CD4-positive, alpha-beta T cell treated with Interferon gamma for 1 hour (primary cell): ENCODE measurements around the gene NBEAL2.

Experiments
- DNase-seq: peaks from one replicate; pipeline ENCODE4 v3.0.0-alpha.2; 2020

The NBEAL2 gene

DNA sequence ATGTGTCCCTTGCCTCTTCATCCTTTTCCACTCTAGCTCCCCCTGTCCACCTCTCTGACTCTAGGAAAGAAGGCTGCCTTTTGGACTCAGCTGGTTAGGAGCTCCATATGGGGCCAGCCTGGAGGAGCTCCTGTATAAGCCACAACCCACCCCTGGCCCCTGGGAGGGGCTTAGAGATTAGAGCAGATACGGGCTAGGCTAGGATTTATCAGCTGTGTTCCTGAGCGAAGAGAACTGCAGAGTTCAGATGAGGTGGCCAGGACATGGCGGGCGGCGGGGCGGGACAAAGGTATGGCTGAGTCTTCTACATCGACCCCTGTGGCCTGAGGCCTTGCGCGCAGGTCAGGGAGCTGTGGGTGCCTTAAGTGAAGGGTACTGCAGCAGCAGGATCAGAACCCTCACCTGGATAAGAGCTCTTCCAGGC, 7.9 kb downstream of the NBEAL2 start:
- no peak for DNase-seq

DNA sequence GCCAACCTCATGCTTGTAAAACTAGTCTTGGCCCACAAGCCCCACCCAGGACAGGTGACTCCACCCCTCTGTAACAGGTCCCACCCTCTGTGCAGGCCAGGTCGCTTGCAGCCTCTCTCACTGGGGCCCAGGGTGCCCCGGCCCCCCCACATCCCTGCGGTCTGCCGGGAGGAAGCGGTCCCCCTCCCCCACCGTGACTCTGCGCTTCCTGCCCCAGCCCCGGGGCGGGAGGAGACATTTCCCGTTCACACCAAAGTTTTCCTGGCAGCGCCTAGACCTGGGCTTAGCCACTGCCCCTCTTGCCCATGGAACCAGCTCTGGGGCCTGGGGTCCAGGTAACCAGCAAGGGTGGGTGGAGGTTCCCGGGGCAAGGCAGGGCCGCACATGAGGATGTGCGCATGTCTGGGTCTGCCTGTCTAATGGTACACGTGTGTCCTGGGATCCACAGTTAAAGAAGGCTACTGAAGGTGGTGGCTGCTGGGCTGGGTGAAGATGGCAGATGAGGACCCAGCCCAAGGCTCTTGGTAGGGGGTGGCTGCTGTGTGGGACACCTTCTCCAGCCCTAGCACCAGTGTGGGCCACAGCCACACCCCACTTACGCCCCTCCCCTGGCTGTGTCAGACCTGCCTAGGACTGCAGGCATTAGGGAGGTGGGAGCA, 8.4 kb downstream of the NBEAL2 start:
- DNase-seq, result peak; percentile 89

GRCh38 chr3:46988616-46989015, 9.2 kb downstream of the NBEAL2 start:
- DNase-seq, result no peak

- DNase-seq, result no peak
These were observed 9.8 kb downstream of the NBEAL2 start for GRCh38 chr3:46989146-46989810.

DNA sequence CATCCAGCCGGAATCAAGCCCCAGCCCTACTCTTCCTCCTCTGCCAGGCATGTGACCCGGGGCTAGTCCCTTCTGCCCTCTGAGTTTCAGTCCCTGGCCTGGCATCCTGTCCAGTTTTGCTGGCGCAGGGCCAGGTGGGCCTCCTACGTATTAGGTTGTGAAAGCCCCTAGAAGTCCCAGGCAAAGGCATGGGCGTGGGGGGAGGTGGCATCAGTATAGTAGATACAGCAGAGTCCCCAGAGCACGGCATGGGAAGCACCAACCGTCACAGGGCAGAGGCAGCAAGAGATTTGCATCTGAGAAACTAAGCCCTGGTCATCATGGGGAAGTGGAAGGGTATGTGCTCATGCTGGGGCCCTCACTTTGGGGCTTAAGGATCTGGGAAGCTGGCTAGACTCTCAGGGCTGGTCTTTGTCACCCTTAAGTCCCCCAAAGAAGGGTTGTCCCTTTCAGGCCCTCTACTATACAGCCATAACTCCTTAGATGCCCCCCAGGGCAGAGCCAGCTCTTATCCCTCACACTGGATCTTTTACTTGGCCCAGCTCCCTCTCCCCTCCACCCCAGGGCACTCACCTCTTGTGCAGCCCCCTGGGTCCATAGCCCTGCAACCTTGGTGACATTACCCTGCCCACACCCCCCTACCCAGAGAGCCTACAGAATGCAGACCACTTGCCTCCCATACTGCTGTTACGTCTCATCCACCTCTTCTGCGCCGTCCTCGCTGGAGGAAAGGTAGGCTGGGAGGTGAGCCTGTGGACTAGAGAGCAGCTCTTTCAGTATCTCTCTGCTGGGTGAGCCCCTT, 11.3 kb downstream of the NBEAL2 start:
- peak; percentile 55 for DNase-seq

DNA sequence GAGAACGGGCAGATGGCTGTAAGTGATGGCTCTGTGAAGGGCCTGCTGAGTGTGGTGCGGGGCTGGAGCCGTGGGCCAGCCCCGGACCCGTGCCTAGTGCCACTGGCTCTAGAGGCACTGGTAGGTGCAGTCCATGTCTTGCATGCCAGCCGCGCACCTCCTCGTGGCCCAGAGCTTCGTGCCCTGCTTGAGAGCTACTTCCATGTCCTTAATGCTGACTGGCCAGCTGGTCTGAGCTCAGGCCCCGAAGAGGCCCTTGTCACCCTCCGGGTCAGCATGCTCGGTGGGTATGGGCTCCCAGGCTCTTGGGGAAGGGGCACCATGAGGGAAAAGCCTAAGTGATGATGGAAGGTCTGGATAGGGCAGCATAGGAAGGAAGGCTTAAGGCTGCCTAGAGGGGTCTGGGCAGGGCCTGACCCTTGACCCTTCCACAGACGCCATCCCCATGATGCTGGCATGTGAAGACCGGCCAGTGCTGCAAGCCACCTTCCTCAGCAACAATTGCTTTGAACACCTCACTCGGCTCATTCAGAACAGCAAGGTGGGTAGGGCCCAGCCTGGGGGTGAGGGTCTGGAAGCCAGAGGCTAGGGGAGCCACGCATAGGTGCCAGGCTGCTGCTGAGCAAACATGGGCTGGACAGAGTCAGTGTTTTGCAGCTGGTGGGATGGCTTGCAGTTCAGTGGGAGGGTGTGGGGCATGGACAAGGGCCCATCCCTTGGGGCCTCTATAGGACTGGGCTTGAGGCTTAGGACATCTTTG, 12.1 kb downstream of the NBEAL2 start:
- DNase-seq, result no peak

- no peak for DNase-seq
These were observed 12.8 kb downstream of the NBEAL2 start for GRCh38 chr3:46992231-46992630.

GRCh38 chr3:46993292-46993691, 13.8 kb downstream of the NBEAL2 start:
- no peak for DNase-seq

GRCh38 chr3:46993986-46994385, 14.5 kb downstream of the NBEAL2 start:
- DNase-seq, result no peak

GRCh38 chr3:46994801-46995731, 15.6 kb downstream of the NBEAL2 start:
- DNase-seq, result no peak

DNA sequence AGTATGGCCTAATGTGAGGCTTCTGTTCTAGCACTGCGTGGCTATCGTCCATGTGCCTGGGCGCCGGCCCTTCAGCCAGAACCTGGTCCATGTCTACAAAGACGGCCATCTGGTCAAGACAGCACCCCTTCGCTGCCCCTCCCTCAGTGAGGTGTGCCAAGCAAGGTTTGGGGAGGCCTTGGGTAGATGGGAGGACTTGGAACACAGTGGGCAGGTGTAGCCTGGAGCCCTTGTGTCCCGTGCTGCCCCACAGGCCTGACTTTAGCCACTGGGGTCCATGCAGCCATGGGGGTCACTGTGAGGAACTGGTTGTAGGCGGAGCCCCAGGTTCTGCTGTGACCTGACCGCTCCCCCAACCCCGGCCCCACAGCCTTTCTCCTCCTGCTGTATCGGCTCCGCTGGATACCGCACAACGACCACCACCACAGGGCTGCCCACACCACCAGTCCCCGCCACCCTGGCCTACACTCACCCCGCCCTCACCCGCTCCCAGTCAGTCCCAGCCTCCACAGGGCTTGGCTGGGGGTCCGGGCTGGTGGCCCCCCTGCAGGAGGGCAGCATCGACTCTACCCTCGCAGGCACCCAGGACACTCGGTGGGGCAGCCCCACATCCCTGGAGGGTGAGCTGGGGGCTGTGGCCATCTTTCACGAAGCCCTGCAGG, 16.6 kb downstream of the NBEAL2 start:
- DNase-seq, result no peak

DNA sequence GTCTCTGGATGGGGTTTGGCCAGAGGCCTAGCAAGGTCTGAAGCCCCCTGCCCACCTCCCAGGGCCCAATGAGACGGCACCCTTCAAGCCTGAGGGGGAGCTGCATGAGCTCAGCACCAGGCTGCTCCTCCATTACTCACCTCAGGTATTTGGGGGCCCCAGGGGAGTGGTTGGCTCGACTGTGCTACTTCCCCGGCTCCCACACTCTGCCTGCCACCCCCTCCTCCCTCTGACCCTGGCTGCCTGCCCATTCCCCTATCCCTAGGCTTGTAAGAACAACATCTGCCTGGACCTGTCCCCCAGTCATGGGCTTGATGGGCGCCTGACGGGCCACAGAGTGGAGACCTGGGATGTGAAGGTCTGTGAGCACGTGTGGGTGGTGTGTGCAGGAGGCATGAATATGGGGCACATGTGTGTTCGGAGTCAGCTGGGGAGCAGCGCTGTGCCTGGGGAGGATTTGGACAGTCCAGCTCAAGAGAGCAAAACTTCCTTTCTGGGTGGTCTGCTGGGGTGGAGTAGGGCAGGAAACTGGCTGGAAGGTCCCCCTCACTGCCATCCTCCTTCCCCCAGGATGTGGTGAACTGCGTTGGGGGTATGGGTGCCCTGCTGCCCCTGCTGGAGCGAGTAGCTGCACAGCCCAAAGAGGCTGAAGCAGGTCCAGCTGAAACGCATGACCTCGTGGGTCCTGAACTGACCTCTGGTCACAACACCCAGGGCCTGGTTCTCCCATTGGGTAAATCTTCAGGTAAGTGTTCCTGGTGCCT, 17.4 kb downstream of the NBEAL2 start:
- DNase-seq, result no peak

- DNase-seq, result no peak
These were observed 18.1 kb downstream of the NBEAL2 start for GRCh38 chr3:46997453-46998091.

GRCh38 chr3:46998121-46998851, 18.8 kb downstream of the NBEAL2 start:
- peak; percentile 71 for DNase-seq

DNA sequence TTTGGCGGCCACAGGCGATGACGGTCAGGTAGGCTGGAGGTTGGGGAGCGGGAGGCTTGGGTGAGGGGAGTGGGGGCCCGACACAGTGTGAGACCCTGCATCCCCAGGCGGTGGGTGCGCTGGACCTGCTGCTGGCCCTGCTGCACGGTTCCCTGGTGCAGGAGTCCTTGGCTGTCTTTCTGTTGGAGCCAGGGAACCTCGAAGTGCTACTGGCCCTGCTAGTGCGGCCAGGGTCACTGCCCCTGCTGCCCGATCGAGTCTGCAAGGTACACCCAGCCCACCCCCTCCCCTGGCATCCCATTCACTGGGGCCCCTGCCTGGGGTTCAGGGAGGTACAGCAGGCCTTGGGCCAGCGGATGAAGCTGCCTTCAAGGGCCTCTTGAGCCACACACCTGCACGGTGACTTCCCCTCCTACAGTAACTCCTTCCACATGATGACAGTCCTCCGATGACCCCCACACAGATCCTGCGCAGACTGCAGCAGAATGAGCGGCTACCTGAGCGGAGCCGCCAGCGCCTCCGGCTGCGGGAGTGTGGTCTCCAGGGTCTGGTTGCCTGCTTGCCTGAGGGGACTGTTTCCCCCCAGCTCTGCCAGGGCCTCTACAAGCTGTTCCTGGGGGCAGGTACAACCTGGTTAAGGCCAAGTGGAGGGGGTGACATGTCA, 19.5 kb downstream of the NBEAL2 start:
- no peak for DNase-seq

DNA sequence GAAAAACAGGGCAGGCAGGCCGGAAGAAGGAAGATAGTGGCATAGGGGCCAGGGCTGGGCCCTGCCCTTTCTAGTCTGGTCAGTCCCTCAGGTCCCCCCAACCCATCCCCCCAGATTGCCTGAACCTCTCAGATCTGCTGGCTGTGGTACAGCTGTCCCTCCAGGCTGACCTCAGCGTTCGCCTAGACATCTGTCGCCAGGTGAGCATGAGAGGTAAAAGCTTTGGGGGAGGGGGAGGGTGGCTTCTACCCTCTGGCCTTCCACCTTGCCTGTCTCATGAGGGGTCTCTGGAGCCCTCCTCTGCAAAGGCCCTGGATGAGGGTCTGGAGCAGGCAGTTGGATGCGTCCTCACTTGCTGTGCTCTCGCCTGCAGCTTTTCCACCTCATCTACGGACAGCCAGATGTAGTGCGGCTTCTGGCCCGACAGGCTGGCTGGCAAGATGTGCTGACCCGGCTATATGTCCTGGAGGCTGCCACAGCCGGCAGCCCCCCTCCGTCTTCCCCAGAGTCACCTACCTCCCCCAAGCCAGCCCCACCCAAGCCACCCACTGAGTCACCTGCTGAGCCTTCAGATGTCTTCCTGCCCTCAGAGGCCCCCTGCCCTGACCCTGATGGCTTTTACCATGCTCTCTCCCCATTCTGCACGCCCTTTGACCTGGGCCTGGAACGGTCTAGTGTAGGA, 20.2 kb downstream of the NBEAL2 start:
- no peak for DNase-seq

- DNase-seq, result no peak
These were observed 20.8 kb downstream of the NBEAL2 start for GRCh38 chr3:47000198-47000815.
